ENCODE data around the gene HSD3B1. TPM values are rescaled to one million over a fixed set of nuclear protein-coding genes. Genes with fewer than 3 reads are reported as not detected.
"Not testable (repeated sequence)": the region's sequence is repeated elsewhere in the genome, so short reads cannot be mapped to it uniquely, and the experiment has no call there.

HSD3B1 gene
- total RNA-seq, 1 experiment from 2014 or later: not detected

DNA sequence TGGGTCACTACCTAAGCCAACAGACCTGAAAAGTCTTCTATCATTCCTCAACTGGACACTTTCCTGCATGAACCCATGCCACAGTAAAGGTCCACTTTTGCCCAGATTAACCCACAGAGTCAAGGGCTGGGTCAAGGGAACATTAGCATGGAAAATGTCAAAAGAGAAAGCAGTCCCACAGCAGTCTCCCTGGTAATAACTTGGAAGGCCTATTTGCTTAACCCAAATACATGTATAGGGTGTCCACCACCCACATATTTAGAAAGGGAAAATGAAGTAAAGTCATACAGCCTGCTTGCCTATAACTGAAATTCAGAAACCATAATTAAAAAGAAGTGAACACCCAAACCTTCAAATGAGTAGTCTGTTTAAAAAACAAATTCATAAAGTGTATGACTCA lies 16.1 kb upstream of the HSD3B1 start:
- no peak for DNase-seq (ENCODE audit: low read depth)

DNA sequence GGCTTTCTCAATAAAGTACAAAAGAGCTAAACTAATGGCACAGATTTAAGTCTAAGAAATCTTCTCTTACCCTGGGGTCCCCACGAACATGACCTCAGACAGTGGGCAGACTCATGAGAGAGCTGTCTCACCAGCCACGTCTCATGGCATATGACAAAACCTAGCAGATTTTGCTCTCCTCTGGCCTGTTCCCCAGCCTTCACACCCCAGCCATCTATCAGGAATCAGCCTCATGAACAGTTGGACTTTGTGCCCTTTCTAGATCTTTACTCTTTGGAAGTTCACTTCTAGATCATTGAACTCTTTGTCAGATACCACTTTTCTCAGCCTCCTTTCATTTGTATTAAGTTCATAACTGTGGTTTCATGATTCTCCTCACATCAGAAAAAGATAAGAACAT lies 14.2 kb upstream of the HSD3B1 start:
- no peak for DNase-seq (ENCODE audit: low read depth)

DNA sequence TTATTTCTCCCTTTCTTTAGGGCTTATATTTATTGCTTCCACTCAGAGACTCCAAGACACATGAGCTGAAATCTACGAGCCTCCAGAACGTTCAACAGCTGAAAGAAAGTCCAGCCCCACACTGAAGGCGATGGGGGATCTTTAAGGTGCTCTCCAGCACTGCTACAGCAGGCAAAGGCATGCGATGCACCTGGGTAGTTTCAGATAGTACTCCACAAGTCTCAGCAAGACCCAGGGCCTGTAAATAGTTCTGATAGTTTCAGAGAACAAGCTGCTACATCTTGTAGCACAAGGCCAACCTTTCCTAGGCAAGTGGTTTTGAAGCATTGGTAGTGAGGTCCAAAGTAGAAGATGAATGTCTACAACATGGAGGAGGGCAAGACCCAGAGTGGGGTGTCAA lies 2.2 kb upstream of the HSD3B1 start:
- DNase-seq (ENCODE audit: low read depth): no peak

DNA sequence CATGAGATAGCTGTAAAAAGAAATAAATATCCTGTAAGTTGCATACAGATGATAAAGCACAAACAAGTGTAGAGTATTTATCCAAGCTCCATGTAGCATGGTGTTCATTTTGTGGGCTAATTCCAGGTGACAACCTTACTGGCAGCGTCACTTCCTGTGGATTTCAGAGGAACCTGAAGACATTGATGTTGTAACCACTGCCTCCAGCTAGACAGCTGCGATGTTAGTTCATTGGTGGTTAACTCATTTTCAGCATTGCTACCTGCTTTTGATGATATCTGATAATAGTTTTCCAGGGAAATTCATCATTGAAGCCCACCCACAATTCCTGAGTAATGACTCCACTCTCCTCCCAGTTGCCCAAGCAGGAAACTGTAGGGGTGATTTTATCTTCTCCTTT lies 3.0 kb downstream of the HSD3B1 start:
- no peak for DNase-seq (ENCODE audit: low read depth)

DNA sequence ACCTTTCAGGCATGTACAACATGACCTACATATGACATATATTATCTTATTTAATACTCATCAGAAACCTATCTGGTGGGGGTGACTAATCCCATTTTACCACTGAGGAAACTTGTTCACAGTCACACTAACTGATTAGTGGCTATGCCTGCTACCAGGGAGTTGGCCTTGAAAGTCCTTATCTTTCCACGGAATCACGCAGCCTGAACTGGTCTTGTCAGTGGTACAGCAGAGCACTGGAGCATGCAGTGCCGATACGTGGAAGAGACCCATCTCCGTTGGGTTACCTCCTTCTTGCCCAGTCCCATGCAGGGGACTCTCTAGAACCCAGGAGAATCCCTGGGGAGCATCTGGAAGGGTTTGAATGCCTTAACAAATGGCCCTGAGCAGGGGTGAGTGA lies 8.2 kb downstream of the HSD3B1 start:
- DNase-seq (ENCODE audit: low read depth): no peak

DNA sequence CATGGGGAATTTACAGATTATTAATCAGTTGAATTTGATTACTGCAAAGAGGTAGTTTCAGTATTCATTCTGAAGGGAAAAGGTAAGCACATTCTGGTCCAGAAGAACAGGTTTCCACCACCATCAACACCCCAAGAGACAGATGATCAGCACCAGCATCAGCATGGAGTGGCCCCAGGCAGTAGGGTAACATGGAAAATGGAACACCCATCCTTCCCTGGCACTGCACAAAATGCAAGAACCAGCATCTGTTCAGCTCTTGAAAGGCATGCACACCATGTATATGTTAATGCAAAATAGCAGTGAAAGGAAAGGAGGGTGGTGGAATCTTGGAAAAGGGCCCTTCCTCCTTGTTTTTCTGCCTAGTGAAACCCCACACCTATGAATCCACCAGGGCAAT lies 9.2 kb downstream of the HSD3B1 start:
- DNase-seq (ENCODE audit: low read depth): no peak

DNA sequence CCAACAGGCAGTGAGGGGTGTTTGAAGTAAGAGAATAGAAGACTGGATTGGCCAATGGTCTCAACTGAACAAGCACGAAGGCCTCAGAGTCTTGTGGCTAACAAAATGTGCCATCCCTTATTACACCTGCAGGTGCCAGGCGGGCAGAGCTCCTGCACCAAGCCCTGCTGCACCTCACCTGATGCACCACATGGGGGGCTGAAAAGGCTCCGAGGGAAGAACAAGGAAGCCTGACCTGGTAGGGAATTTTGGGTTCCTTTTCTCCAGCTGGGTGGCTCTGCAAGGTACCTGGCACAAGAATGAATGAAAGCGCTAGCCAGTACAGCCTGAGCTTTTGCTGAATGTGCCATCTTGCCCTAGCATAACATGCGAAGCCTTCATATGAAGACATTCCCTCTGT lies 9.7 kb downstream of the HSD3B1 start:
- no peak for DNase-seq (ENCODE audit: low read depth)

DNA sequence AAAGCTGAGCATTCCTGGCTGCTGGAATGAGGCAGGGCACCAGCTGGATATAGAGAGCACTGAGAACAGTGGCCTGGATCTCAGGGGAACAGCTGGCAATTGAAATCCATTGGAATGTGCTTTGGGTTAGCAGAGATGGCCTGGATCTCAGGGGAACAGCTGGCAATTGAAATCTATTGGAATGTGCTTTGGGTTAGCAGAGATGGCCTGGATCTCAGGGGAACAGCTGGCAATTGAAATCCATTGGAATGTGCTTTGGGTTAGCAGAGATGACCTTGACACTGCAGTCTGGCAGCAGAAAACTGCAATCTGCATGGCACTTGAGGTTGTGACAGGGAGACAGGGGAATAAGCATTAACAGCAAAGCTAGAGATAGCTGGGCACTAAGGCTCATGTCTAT lies 10.7 kb downstream of the HSD3B1 start:
- peak; percentile 42 for DNase-seq (ENCODE audit: low read depth)

DNA sequence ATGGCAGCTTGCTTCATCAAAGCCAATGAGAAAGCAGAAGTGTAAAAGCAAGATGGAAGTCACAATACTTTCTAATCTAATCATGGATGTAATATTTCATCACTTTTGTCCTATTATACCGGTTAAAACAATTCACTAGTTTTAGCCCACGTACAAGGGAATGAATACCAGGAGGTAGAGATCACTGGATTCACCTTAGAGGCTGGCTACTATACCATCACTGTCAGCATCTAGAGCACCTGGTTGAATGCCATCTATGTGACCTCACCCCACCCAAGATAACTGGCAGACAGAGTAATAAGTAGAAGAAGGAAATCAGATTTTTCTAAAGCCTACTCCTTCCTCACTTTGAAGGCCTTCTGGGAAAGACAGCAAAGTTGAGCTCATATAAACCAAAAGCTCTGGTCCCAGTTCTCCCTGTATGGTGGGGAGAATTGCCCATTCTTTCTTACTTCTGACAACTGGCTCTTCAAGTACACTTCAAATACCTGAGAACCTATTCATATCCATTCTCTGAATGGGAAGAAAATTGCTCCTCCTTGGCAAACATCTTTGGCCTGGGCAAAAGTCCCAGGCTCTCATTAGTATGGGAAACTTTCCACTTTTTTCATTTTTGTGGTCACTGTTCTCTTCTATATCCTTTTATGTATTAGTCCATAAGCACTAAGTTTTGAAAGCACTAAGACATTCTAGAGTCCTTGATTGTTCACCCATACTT lies 24.8 kb downstream of the HSD3B1 start:
- no peak for DNase-seq (ENCODE audit: low read depth)

DNA sequence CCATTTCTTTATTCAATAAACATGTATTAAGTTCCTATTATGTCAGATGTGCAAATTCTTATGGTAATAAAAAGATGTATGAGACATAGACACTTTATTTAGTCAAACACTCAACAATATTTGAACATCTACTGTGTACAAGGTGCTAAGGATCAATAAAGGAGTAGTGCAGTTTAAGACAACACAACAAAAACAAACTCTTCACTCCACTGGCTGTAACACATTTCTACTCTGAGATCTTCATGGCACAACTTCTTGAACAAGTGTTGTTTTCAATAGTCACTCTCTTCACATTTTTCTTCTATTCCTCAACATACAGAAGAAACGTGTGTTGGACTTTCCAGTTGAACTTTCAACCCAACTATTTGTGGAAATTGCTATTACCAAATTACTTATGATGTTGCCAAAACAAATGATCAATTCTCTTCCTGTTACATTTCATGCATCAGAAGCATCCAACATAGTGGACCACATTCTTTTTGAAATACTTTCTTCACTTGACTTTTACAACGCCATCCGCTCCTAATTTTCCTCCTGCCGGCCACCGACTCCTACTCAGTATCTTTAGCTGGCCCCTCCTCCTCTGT lies 25.4 kb downstream of the HSD3B1 start:
- DNase-seq (ENCODE audit: low read depth): no peak

DNA sequence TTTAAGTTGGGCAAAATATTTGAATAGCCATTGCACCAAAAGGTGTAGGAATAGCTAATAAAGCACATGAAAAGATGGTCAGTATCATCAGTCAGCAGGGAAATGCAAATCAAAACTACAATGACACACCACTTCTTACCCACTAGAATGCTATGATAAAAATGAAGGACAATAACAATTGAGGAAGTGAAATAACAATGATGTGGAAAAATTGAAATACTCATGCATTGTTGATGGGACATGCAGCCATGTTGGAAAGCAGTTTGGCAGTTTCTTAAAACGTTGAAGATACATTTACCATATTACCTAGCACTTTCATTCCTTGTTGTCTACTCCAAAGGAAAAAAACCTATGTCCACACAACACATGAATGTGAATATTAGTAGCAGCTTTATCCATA lies 28.4 kb downstream of the HSD3B1 start:
- DNase-seq (ENCODE audit: low read depth): no peak

DNA sequence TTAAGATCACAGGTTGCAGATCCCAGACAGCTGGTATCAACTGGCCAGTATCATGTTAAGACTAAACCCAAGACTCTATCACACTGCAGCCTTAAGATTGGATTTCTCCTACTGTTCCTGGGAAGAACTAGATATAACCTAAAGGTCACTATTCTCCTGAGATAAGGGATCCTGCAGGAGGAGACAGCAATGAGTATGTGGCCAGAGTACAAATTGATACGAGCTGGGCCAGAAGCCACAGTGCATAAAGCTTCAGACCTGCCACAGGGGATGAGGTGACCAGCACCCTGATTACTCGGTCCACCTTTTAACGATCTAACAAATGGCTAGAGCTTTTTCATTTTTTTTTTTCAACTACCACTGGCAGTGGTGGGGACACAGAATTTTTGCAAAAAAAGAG lies 31.0 kb downstream of the HSD3B1 start:
- no peak for DNase-seq (ENCODE audit: low read depth)

DNA sequence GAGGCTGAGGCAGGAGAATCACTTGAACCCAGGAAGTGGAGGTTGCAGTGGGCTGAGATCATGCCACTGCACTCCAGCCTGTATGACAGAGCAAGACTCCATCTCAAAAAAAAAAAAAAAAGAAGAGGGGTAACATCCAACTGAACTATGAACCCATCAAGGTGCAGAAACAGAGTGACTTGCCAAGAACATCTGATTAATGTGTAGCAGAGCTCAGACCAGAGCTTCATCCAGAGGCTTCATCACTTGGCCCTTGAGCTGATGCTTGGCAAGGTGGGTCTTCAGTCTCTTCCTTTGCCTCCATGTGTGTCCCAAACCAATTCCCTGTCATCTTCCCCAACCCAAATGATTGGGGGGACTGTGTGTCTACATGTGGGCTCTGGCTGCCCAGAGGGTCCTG lies 32.6 kb downstream of the HSD3B1 start:
- DNase-seq (ENCODE audit: low read depth): no peak

DNA sequence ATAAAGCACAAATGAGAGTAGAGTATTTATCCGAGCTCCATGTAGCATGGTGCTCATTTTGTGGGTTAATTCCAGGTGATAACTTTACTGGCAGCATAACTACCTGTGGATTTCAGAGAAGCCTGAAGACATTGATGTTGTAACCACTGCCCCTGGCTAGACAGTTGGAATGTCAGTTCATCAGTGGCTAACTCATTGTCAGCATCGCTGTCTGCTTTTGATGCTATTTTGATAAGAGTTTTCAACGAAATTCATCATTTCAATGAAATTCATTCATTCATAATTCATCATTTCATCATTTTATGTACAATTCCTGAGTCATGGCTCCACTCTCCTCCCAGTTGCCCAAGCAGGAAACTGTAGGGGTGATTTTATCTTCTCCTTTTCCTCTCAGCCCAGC lies 34.4 kb downstream of the HSD3B1 start:
- no peak for DNase-seq (ENCODE audit: low read depth)

DNA sequence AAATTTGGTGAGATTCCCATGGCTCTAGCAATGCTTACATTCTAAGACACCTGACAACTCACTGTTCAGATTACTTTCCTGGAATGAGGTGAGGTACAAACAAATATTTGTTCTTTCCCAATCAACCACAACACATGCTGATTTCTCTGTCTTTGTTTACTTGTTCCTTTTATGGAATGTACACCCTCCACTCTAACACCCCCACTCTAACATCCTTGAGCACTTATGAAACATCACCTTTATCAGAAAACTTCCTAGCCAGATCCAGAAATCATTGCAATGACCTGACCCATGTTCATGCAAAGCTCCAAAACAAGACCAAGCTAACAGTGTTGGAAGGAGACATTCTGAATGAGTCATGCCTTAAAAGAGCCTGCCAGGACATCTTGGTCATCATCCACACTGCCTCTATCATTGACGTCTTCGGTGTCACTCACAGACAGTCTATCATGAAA lies 35.5 kb downstream of the HSD3B1 start:
- peak; percentile 6 for DNase-seq (ENCODE audit: low read depth)

DNA sequence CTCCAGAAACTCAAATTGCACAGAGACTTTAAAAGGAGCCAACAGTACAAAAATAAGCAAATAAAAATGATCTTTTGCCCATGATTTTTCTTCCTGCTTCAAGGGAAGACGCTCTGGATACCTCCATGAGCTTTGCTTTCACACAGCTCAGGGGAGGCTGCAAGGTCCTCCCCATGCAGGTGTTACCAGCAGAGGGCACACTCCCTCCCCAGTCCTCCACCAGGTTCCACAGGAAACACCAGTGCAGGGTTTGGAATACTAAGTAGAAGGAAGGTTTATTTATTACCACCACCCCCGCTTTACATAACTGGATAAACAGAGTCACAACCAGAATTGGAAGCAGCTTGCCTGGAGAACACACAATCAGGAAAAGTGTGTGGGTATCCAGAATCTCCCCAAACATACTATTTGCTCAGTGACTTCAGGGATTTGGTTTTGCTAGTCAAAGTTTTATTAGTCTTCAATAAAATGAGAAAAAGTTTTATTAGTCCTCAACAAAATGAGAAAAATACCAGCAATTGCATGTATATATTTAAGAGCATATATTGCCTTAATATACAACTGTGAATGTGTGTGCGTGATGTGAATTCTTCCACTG lies 37.3 kb downstream of the HSD3B1 start:
- no peak for DNase-seq (ENCODE audit: low read depth)

DNA sequence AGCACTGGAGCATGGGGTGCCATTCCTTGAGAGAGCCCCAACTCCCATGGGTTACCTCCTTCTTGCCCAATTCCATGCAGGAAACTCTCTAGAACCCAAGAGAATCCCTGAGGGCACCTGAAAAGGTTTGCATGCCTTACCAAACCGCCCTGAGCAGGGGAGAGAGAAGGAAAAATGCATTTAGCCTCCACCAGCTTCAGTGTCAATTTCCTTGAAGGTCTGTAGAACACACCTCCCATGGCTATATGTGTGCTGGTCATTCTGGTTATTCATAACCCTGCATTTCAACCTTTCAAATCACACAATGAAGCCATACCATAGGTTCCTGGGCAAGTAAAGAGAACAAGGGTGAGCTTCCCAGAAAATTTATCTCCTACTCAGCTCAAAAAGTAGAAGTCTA lies 39.6 kb downstream of the HSD3B1 start:
- no peak for DNase-seq (ENCODE audit: low read depth)

DNA sequence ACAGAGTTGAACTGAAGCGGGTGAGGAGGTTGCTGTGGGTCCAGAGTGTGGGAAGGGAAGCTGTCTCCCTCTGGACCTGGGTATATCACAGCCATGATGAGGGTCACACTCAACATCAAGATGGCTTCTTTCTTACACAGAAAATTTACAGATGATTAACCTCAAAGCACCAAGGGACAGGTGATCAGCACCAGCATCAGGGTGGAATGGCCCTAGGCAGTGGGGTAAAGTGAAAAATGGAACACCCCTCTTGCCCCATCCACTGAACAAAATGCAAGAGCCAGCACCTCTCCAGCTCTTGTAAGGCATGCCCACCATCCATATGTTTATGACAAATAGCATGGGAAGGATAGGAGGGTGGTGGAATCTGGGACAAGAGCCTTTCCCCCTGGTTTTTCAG lies 40.3 kb downstream of the HSD3B1 start:
- DNase-seq (ENCODE audit: low read depth): no peak

DNA sequence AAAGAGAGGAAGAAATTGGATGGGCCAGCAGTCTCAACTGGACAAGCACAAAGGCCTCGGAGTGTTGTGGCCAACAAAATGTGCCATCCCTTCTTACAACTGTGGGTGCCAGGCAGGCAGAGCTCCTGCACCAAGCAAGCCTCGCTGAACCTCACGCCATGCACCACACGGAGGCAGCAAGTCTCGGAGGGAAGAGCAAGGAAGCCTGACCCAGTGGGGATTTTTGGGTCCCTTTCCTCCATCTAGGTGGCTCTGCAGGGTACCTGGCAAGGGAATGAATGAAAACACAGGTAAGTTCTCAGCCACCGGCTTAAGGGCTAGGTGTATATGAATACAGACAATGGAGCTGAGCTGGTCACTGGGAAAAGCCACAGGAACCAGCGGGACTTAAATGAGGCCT lies 40.8 kb downstream of the HSD3B1 start:
- DNase-seq (ENCODE audit: low read depth): no peak

DNA sequence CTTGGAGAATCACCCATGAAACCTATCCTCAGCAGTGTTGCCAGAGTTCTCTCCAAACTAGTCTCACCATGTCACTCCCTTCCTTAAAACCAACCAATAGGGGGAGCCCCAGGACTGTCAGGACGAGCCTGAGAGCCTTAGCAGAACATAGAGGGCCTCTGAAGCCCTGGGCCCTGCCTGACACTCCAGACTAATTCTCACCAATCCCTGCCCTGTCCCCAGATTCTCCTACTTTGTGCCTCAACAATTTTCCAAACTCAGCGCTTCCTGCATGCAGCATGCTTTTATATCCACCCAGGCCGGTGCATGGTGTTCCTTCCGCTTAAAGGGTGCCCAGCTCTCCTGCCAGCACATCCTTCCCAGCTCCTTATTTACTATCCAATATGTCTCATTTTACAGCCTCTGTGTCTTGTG lies 42.7 kb downstream of the HSD3B1 start:
- DNase-seq (ENCODE audit: low read depth): peak; percentile 78

DNA sequence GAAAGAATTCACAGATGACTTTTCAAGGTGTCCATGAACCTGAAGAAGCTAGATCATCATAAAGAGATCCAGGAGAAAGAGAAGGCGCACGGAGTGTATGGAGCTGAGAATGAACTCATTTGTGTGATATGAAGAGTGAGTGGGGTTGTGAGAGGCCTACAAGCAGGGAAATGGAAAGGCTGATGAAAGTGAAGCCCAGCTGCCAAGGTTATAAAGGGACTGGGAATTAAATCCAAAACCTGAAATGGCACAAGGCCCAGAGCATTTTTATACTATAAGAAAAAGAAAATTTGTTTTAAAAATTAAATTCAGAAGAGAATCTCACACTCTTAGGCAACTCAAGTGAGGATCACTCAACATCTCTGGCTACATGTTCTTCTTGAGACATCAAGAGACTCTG lies 43.4 kb downstream of the HSD3B1 start:
- DNase-seq (ENCODE audit: low read depth): no peak

DNA sequence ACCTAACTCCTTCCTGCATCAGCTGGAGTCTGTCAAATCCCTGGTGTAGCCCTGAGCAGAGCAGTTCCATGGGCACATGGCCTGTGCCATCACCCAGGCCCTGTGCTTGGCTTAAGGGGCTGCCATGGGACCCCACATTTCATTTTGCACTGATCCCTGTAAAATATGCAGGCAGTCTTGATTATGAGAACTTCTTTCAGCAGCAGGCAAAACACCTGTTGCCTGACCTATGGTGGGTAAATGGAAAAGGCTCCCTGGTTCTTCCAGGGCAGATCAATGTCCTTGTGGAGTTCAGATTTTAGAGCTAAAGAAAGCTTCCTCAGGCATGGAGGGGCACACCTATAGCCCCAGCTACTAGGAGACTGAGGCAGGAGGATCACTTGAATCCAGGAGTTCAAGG lies 44.2 kb downstream of the HSD3B1 start:
- no peak for DNase-seq (ENCODE audit: low read depth)

DNA sequence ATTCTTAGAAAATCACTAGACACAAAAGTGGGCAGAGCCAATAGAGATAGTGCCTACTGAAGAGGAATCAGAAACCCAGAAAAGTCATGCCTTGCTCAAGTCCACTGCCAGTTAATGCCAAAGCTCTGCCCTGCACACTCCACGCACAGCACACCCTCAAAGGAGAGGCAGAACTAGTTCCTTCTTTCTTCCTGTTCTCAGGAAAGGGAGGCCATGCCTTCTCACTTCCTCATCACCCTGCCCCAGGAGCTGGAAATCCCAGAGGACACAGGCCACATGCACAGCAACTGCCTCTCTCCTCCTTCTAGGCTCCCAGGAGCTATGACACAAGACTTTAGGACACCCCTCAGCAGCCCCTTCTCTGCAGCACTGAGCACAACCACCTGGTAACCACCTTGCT lies 45.6 kb downstream of the HSD3B1 start:
- not testable (repeated sequence) for DNase-seq (ENCODE audit: low read depth)

Measured in LHCN-M2 (cell line).